HG03558 (cell line): Measurements from ENCODE around the gene ZFYVE19.

ENCODE experiments used
- ATAC-seq: cut with Tn5 transposase; IDR thresholded peaks from one replicate; pipeline ENCODE4 v1.9.1; 2021; ENCODE audit warnings: moderate number of reproducible peaks; ENCODE audit not compliant: unreplicated experiment; ENCODE audit errors: extremely low read depth

ZFYVE19 gene

GRCh38 chr15:40808861-40809450, 2.1 kb downstream of the ZFYVE19 start:
- no peak for ATAC-seq

- no peak for ATAC-seq
Observed at GRCh38 chr15:40812721-40813425, 6.0 kb downstream of the ZFYVE19 start.

GRCh38 chr15:40815042-40815698, 8.3 kb downstream of the ZFYVE19 start:
- ATAC-seq: no peak

- ATAC-seq: no peak
Observed at GRCh38 chr15:40819048-40819447, 12.2 kb downstream of the ZFYVE19 start.

- no peak for ATAC-seq
Observed at GRCh38 chr15:40821195-40821594, 14.3 kb downstream of the ZFYVE19 start.

GRCh38 chr15:40823572-40824343, 16.9 kb downstream of the ZFYVE19 start:
- ATAC-seq: no peak

GRCh38 chr15:40825661-40826422, 19.0 kb downstream of the ZFYVE19 start:
- no peak for ATAC-seq

- no peak for ATAC-seq
Observed at GRCh38 chr15:40826423-40827075, 19.7 kb downstream of the ZFYVE19 start.

- ATAC-seq: no peak
Observed at GRCh38 chr15:40828447-40829036, 21.7 kb downstream of the ZFYVE19 start, which contains the start of gene PPP1R14D. TSS of gene PPP1R14D (minus strand) at chr15:40828708. CDS start at chr15:40828641, 67 bp downstream.

- ATAC-seq: no peak
Observed at GRCh38 chr15:40829115-40829514, 22.2 kb downstream of the ZFYVE19 start.

GRCh38 chr15:40830884-40831283, 24.0 kb downstream of the ZFYVE19 start:
- no peak for ATAC-seq

- ATAC-seq: no peak
Observed at GRCh38 chr15:40831861-40832260, 25.0 kb downstream of the ZFYVE19 start.

GRCh38 chr15:40832903-40833302, 26.0 kb downstream of the ZFYVE19 start:
- no peak for ATAC-seq

GRCh38 chr15:40836020-40836419, 29.1 kb downstream of the ZFYVE19 start:
- no peak for ATAC-seq

- no peak for ATAC-seq
Observed at GRCh38 chr15:40838756-40839155, 31.9 kb downstream of the ZFYVE19 start.

- ATAC-seq: no peak
Observed at GRCh38 chr15:40841741-40842140, 34.9 kb downstream of the ZFYVE19 start.

- no peak for ATAC-seq
Observed at GRCh38 chr15:40843261-40843884, 36.5 kb downstream of the ZFYVE19 start.

- no peak for ATAC-seq
Observed at GRCh38 chr15:40843885-40844695, 37.2 kb downstream of the ZFYVE19 start, which contains the start of gene SPINT1. TSS of gene SPINT1 (plus strand) at chr15:40844048. CDS start at chr15:40844555, 507 bp downstream.
